VCaP (cell line): ENCODE data around the gene AASDH.

Source experiments
- H3K27ac ChIP-seq: fragments of 450-650 bp; 2 replicates; pipeline ENCODE4 v1.5.1; 2017
- TF ChIP-seq, protein P1 (sequence below): fragments of 450-650 bp; conservative IDR thresholded peaks from 2 replicates; pipeline ENCODE4 v1.5.1; 2017; ENCODE audit warnings: mild to moderate bottlenecking, moderate library complexity

The AASDH gene

DNA sequence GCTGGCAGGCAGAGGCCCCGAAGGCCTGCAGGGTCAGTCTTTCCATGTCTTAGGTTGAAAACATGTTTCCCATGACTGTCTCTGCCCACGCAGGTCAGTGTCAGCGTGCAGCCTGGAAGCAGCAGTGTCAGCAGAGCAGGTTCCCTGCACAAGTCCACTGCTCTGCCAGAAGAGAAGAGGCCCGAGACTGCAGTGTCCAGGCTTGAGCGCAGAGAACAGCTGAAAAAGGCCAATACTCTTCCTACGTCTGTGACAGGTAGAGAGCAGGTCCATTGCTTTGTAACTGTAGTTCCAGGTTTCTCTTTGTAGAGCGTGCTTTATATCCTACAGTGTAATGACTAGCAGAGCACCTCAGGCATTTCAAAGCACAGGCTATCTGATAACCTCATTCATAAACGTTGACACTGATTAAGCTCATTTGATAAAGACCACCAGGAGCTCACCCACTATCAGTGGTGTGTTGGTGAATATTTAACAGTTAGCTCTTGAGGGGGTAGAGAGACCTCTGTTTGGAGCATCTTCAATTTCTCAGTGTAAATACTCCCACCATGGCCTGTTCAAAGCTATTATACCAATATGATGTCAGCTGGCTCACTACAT is 63.2 kb downstream of the AASDH start:
- TF ChIP-seq, protein P1, sequence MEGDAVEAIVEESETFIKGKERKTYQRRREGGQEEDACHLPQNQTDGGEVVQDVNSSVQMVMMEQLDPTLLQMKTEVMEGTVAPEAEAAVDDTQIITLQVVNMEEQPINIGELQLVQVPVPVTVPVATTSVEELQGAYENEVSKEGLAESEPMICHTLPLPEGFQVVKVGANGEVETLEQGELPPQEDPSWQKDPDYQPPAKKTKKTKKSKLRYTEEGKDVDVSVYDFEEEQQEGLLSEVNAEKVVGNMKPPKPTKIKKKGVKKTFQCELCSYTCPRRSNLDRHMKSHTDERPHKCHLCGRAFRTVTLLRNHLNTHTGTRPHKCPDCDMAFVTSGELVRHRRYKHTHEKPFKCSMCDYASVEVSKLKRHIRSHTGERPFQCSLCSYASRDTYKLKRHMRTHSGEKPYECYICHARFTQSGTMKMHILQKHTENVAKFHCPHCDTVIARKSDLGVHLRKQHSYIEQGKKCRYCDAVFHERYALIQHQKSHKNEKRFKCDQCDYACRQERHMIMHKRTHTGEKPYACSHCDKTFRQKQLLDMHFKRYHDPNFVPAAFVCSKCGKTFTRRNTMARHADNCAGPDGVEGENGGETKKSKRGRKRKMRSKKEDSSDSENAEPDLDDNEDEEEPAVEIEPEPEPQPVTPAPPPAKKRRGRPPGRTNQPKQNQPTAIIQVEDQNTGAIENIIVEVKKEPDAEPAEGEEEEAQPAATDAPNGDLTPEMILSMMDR, result no peak
- no peak overlapping the region for H3K27ac ChIP-seq

DNA sequence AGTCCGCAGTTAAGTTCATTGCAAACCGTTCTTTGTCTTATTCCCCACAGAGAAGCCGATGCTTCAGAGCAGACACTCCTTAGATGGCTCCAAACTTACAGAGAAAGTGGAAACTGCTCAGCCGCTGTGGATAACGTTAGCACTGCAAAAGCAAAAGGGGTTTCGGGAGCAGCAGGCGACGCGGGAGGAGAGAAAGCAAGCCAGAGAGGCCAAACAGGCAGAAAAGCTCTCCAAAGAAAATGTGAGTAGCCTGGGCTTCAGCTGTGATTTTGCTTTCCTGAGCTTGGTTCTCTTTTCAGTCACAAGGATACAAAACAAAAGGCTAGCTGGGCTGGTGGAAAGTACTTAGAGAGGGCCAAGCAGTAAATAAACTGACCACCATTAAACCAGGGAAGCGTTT is 64.0 kb downstream of the AASDH start:
- TF ChIP-seq, protein P1, result no peak
- H3K27ac ChIP-seq, result no peak overlapping the region

DNA sequence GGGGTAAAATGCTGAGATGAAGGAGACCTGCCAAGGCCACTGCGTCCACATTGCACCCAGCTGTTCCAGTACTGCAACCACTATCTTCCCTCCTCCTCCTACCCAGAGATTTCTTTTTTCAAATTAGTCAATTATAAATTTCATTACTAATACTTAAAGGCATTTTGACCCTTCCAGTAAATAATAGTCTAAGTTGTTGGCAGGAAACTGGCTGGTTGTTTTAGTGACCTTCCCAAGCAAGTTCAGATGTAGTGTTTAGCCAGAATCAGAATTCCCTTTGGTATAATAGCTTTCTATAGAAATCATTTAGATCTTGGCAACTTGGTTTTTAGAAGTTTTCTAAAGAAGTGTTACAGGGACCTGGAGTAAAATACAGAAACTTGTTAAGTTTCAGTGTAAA is 66.0 kb downstream of the AASDH start:
- TF ChIP-seq, protein P1, result no peak
- no peak overlapping the region for H3K27ac ChIP-seq

DNA sequence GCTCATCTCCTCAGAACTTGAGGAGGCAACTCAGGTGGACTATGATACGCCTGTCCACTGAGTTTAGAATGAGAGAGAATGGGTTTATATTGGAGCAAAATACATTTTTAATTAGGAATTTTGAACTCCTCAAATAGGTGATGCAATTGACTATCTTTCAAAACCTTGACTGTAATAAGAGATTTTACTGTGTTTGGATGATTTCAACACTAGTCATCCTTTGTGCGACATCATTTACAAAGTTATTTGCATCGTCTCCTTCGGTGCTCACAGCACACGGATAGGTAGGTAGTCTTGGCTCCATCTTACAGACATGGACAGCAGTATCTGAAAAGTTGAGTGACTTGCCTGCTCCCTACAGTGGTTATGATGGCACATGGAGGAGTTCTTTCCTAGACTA is 67.0 kb downstream of the AASDH start:
- TF ChIP-seq, protein P1, result no peak
- H3K27ac ChIP-seq, result no peak overlapping the region

- H3K27ac ChIP-seq, result no peak overlapping the region
- TF ChIP-seq, protein P1, result no peak
Observed at GRCh38 chr4:56318555-56318954, 68.7 kb downstream of the AASDH start.

DNA sequence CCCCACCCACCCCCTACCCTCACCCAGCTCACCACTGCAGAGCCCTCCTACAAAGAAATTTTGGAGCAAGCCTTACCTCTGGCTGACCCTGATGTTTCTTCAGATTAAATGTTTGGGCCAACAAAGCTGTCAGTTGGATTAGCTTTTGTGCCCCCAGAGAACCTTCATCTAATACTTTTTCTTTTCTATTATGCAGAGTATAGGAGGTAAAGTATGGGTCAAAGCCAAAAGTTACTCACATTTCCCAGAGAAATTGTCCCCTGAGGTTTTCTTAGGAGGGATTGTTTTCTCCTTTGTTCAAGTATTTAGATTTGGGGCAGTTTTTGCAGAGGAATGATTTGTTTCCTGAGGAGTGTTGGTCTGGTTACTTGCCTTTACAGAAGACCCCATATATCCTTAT is 69.5 kb downstream of the AASDH start:
- TF ChIP-seq, protein P1, result no peak
- no peak overlapping the region for H3K27ac ChIP-seq

DNA sequence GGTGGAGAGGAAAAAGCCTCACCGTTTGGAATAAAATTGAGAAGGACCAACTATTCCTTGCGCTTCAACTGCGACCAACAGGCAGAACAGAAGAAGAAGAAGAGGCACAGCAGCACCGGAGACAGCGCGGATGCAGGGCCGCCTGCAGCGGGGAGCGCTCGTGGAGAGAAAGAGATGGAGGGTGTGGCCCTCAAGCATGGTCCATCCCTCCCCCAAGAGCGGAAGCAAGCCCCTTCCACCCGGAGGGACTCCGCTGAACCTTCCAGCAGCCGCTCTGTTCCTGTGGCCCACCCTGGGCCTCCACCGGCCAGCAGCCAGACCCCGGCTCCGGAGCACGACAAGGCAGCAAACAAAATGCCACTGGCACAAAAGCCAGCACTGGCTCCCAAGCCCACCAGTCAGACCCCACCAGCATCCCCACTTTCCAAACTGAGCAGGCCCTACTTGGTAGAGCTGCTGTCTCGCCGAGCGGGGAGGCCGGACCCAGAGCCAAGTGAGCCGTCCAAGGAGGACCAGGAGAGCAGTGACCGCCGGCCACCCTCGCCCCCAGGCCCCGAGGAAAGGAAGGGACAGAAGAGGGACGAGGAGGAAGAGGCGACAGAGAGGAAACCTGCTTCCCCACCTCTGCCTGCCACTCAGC is 71.2 kb downstream of the AASDH start:
- TF ChIP-seq, protein P1, result no peak
- no peak overlapping the region for H3K27ac ChIP-seq
